GM21528 (cell line): ENCODE data around the gene NFATC3.

ENCODE experiments used
- ATAC-seq: cut with Tn5 transposase; IDR thresholded peaks from one replicate; pipeline ENCODE4 v1.9.1; 2021; ENCODE audit warnings: mild to moderate bottlenecking, moderate library complexity; ENCODE audit not compliant: unreplicated experiment, low FRiP score

The NFATC3 gene

DNA sequence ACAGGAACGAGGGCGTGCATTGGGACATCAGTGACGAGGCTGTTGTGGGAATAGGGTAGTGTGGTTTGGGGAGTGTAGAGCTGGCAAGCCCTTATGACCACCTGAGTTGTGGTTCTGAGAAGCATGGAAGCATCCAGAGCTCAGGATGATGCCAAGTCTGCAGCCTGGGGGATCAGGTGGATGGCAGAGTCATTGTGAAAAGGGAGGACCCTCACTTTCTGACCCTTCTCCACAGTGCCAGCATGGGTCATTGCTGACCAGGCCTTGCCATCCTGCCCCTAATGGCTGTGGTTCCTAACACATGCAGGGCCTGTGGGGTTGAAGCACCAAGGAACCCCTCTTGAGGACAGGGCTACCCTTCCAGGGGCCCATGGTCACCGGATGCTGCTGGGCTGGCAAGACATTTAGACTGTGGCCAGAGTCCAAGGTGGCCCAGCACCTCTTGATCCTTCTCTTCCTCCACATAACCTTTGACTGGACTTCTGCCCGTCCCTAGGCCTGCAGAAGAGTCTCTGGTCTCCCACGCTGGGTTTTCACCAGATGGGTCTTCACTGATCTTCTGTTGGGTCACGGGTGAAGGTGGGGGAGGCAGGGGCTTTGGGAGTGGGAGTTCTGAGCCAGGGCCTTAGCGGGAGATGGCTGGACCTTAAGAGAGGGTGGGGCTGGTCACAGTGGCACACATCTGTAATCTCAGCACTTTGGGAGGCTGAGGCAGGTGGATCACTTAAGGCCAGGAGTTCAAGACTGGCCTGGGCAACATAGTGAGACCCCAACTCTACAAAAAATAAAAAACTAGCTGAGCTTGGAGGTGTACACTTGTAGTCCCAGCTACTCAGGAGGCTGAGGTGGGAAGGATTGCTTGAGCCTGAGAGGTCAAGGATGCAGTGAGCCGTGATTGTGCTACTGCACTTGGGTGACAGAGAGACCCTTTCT lies 158.0 kb downstream of the NFATC3 start:
- ATAC-seq: no peak

DNA sequence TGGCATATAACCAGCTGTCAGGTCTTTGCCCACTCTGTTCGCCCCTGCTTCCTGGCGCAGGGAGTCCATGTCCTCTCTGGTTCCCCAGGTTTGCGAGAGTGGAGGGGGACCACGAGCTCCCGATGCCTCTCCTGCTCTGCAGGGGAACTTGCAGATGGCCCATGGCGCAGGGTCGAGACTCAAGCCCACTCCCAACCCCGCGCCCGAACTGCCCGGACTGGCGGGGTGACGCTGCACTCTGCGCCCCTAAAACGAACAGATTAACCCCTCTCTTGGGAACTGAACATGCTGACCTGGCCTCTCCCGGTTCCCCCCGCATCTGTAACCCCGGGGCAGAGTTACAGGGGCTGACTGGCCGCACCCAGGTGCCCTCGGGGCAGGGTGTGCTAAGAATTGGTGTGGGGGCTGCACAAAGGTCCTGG lies 159.3 kb downstream of the NFATC3 start:
- ATAC-seq: no peak

- ATAC-seq: peak; percentile 76
Observed at GRCh38 chr16:68244903-68245853, 160.0 kb downstream of the NFATC3 start, which contains the start of gene PLA2G15. Gene PLA2G15 (plus strand): TSS chr16:68245373. CDS start chr16:68245427, 54 bp downstream.

- ATAC-seq: no peak
Observed at GRCh38 chr16:68246121-68246520, 161.0 kb downstream of the NFATC3 start.

DNA sequence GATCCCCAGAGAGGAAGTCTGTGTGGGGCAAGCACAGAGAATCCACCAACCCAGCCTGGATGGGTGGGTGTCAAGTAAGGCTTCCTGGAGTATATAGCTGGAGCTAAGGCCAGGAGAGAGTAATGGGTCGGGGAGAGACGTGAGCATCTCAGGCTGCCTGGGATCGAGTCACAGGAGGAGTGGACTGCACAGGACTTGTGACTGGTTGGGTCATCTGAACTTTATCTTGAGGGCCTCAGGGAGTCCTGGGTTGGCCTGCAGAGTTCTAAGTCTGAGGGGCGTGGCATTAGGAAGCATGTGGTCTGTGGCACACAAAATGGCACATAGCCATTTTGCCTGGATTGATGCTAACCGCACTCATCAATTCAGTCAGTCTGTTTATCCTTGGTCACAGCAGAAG lies 161.5 kb downstream of the NFATC3 start:
- no peak for ATAC-seq

GRCh38 chr16:68247400-68247799 lies 162.2 kb downstream of the NFATC3 start:
- no peak for ATAC-seq

DNA sequence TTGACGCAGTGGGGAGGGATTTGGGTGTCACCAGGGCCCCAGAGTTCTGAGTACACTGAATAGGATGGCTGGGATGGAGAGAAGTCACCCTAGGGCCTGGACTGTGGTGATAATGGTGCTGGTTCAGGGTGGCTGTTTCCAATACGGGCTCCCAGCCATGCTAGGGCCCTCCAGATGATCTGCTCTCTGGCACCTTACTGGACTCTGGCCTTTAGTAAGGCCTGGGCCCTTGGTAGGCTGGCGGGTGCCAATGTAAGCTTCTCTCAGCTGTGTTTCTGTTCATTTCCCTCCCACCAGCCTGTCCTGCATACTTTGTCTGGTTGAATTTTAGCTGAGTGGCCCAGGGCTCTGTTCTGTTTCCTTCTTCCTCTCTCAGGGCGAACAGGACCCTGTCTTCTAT lies 162.8 kb downstream of the NFATC3 start:
- no peak for ATAC-seq

- no peak for ATAC-seq
Observed at GRCh38 chr16:68249371-68249770, 164.2 kb downstream of the NFATC3 start.

- ATAC-seq: no peak
Observed at GRCh38 chr16:68250951-68251350, 165.8 kb downstream of the NFATC3 start.

DNA sequence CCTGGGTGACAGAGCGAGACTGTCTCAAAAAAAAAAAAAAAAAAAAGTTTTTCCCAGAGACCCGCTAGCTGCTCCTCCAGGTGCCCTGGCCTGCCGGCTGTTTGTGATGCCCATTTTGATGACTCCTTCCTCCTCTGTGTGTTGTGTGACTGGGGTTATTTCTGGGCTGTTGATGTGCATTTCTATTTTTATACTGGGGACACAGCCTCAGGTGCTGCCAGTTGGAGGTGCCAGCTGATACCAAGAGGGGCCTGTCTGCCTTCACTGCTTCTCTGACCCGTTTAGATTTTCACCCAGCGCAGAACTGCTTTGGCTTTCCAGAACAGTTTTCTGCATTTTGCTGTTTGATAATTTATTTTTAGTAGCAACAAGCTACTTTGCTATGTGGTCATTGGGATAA lies 166.7 kb downstream of the NFATC3 start:
- no peak for ATAC-seq

GRCh38 chr16:68252383-68252782 lies 167.2 kb downstream of the NFATC3 start:
- ATAC-seq: no peak

DNA sequence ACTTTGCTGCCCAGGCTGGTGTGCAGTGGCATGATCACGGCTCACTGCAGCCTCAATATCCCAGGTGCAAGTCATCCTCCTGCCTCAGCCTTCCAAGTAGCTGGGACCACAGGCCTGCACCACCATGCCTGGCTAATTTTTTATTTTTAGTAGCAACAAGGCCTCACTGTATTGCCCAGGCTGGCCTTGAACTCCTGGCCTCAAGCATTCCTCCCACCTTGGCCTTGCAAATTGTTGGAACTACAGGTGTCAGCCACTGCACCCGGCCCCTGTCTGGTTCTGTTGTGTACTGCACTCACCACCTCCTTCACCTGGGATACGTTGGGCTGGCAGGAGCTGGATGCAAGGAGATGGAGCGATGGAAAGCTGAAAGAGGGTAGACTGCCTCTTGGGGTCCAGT lies 168.6 kb downstream of the NFATC3 start:
- ATAC-seq: no peak

GRCh38 chr16:68255712-68256111 lies 170.5 kb downstream of the NFATC3 start:
- no peak for ATAC-seq

DNA sequence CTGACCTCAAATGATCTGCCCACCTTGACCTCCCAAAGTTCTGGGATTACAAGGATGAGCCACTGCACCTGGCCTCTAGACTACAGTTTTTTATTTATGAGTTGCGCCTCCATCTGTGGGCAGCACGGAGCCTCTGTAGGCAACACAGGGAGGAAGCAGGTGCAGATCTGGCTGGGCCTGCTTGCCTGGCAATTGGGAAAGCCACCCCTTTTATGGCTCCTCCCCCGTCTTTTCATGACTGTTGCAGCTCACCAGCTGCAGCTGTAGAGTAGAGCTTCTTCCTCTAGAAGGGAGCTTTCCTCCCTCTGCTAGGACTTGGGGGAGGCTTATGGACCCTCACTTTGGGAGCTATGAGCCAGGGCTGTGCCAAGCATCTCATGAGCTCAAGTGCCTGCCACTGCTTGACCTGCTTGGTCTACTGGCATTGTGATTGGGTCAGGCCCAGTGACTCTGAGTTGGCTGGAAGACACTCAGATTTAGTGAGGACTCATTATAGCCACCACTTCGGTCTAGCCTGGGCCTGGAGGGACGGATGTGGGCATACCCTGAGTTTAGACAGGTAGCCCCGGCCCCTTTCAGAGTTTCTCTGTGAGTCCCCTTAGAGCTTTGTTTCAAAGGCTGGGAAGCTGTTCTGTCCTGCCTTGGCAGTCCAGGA lies 172.2 kb downstream of the NFATC3 start:
- no peak for ATAC-seq

GRCh38 chr16:68257906-68258800 lies 173.0 kb downstream of the NFATC3 start:
- no peak for ATAC-seq

GRCh38 chr16:68259007-68259825 lies 174.0 kb downstream of the NFATC3 start:
- no peak for ATAC-seq

DNA sequence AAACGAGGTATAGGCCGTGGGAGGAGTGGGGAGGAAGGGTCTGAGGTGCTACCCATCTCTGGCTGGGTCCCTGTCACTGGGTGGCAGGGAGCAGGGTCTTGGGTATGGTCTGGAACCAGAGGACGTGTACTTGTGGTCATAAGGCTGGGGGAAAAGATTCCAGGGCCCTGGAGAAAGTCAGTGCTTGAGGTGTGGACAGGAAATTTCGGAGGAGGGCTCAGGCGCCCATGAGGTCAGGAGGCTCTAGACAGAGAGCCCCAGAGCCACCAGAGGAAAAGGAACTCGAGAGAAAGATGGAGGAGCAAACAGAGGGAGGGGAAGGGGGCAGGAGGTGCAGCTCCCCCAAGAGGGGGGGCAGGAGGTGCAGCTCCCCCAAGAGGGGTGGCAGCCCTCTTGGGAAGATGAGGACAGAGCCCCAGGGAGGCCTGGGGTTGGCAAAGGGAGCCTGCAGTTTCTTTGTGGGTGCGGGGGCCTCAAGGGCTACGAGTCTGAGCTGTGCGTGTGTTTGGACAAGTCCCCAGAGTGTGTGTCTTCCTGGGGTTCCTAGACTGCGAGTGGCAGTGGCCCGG lies 178.5 kb downstream of the NFATC3 start:
- peak; percentile 17 for ATAC-seq
